ENCODE data around the gene SCRT2. TPM values are rescaled to one million over a fixed set of nuclear protein-coding genes. Genes with fewer than 3 reads are reported as not detected.

The SCRT2 gene
- total and polyA plus RNA-seq, 4 donors: not detected

DNA sequence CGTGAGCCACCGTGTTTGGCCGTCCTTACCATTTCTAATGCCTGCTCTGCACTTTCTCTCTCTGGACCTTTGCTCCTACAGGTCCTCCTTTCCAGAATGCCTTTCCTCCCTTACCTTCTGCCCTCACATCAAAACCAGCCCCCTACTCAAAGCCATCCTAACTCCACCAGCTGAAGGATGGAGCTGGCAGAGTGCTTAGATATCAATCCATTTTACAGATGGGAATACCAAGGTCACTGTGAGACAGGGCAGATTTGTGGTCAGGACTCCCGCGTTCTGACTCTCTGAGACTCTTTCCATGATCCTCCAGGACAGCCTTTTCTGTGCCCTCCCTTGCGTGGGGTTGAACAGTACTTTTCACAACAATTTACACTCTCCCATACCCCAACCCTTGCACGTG is 41.7 kb upstream of the SCRT2 start:
- Histone ChIP-seq H3K27ac (ENCODE audit: low read depth in 1 of 2, low read length in 2 of 2) (no peak overlapping the region), H3K4me1 (ENCODE audit: control insufficient read depth in 4 of 4, insufficient read depth in 4 of 4, low read length in 3 of 4) (no peaks in the 10 kb centered on the region), H3K9ac (ENCODE audit: low read depth in 1 of 2, low read length in 2 of 2) (no peak overlapping the region), H3K4me3 (ENCODE audit: low read depth in 1 of 3, low read length in 3 of 3) (no peak overlapping the region), H3K36me3 (ENCODE audit: control insufficient read depth in 4 of 4, insufficient read depth in 3 of 4, low read depth in 1 of 4, low read length in 3 of 4) (no peaks in the 10 kb centered on the region), H3K9me3 (ENCODE audit: control insufficient read depth in 4 of 4, low read length in 3 of 4) (peaks cover 0 to 7% (median 2%) of the 10 kb centered on the region in 4 donors), H3K27me3 (ENCODE audit: control insufficient read depth in 4 of 4, insufficient read depth in 4 of 4, low read length in 3 of 4) (peaks cover 0 to 3% (median under 1%) of the 10 kb centered on the region in 4 donors)
- WGBS: 86% methylated on average over 7 of the region's 7 CpGs
- TF ChIP-seq, protein P1, sequence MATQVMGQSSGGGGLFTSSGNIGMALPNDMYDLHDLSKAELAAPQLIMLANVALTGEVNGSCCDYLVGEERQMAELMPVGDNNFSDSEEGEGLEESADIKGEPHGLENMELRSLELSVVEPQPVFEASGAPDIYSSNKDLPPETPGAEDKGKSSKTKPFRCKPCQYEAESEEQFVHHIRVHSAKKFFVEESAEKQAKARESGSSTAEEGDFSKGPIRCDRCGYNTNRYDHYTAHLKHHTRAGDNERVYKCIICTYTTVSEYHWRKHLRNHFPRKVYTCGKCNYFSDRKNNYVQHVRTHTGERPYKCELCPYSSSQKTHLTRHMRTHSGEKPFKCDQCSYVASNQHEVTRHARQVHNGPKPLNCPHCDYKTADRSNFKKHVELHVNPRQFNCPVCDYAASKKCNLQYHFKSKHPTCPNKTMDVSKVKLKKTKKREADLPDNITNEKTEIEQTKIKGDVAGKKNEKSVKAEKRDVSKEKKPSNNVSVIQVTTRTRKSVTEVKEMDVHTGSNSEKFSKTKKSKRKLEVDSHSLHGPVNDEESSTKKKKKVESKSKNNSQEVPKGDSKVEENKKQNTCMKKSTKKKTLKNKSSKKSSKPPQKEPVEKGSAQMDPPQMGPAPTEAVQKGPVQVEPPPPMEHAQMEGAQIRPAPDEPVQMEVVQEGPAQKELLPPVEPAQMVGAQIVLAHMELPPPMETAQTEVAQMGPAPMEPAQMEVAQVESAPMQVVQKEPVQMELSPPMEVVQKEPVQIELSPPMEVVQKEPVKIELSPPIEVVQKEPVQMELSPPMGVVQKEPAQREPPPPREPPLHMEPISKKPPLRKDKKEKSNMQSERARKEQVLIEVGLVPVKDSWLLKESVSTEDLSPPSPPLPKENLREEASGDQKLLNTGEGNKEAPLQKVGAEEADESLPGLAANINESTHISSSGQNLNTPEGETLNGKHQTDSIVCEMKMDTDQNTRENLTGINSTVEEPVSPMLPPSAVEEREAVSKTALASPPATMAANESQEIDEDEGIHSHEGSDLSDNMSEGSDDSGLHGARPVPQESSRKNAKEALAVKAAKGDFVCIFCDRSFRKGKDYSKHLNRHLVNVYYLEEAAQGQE (IDR thresholded peaks at IDR 0.05): no peak
- no peak for TF ChIP-seq NR2F2 (IDR thresholded peaks at IDR 0.05)
- TF ChIP-seq SP1 (IDR thresholded peaks at IDR 0.05): no peak
- TF ChIP-seq GABPA (IDR thresholded peaks at IDR 0.05 in 1 of 2, conservative IDR thresholded peaks at IDR 0.05 in 1 of 2): no peak
- TF ChIP-seq, protein P2, sequence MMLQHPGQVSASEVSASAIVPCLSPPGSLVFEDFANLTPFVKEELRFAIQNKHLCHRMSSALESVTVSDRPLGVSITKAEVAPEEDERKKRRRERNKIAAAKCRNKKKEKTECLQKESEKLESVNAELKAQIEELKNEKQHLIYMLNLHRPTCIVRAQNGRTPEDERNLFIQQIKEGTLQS (IDR thresholded peaks at IDR 0.05): no peak
- no peak for TF ChIP-seq HNF4A (conservative IDR thresholded peaks at IDR 0.05)
- TF ChIP-seq YY1 (IDR thresholded peaks at IDR 0.05): no peak
- TF ChIP-seq, protein P3, sequence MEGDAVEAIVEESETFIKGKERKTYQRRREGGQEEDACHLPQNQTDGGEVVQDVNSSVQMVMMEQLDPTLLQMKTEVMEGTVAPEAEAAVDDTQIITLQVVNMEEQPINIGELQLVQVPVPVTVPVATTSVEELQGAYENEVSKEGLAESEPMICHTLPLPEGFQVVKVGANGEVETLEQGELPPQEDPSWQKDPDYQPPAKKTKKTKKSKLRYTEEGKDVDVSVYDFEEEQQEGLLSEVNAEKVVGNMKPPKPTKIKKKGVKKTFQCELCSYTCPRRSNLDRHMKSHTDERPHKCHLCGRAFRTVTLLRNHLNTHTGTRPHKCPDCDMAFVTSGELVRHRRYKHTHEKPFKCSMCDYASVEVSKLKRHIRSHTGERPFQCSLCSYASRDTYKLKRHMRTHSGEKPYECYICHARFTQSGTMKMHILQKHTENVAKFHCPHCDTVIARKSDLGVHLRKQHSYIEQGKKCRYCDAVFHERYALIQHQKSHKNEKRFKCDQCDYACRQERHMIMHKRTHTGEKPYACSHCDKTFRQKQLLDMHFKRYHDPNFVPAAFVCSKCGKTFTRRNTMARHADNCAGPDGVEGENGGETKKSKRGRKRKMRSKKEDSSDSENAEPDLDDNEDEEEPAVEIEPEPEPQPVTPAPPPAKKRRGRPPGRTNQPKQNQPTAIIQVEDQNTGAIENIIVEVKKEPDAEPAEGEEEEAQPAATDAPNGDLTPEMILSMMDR (IDR thresholded peaks at IDR 0.05; ENCODE audit: low read depth, low read length, missing input control): no peak
- TF ChIP-seq JUND (IDR thresholded peaks at IDR 0.05): no peak
- TF ChIP-seq TAF1 (conservative IDR thresholded peaks at IDR 0.05): no peak
- no peak for TF ChIP-seq RXRA (IDR thresholded peaks at IDR 0.05)
- no peak for DNase-seq (ENCODE audit: low spot score)

DNA sequence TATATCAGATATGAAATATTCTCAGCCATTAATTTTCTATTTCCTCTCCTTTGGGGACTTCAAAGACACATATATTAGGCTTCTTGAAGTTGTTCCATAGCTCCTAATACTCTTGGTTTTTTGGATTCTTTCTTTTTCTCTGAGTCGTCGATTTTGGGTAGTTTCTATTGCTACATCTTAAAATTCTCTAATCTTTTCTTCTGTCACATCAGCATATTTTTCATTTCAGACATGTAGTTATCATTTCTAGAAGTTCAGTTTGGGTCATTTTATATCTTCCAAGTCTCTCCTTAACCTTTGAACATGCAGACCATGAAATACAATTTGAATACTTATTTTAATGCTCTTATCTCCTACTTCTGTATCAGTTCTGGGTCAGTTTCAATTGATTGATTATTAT is 38.9 kb upstream of the SCRT2 start:
- no peak overlapping the region for H3K27ac ChIP-seq (ENCODE audit: low read depth in 1 of 2, low read length in 2 of 2)
- H3K9ac ChIP-seq (ENCODE audit: low read depth in 1 of 2, low read length in 2 of 2): no peak overlapping the region
- peaks cover 0 to 1% (median under 1%) of the 10 kb centered on the region in 4 donors for H3K4me1 ChIP-seq (ENCODE audit: control insufficient read depth in 4 of 4, insufficient read depth in 4 of 4, low read length in 3 of 4)
- no peak overlapping the region for H3K4me3 ChIP-seq (ENCODE audit: low read depth in 1 of 3, low read length in 3 of 3)
- H3K9me3 ChIP-seq (ENCODE audit: control insufficient read depth in 4 of 4, low read length in 3 of 4): peaks cover 0 to 7% (median 3%) of the 10 kb centered on the region in 4 donors
- TF ChIP-seq, protein P2 (IDR thresholded peaks at IDR 0.05): no peak
- TF ChIP-seq HNF4G (IDR thresholded peaks at IDR 0.05): no peak
- TF ChIP-seq RAD21 (IDR thresholded peaks at IDR 0.05): no peak
- WGBS: 80% methylated on average over 2 of the region's 2 CpGs
- no peak for DNase-seq (ENCODE audit: low spot score)
- peaks cover 0 to 5% (median 2%) of the 10 kb centered on the region in 4 donors for H3K27me3 ChIP-seq (ENCODE audit: control insufficient read depth in 4 of 4, insufficient read depth in 4 of 4, low read length in 3 of 4)
- no peaks in the 10 kb centered on the region for H3K36me3 ChIP-seq (ENCODE audit: control insufficient read depth in 4 of 4, insufficient read depth in 3 of 4, low read depth in 1 of 4, low read length in 3 of 4)

All from liver (tissue), 9 donors.